HG03039 (cell line): Measurements from ENCODE around the gene SLC25A18.
"Not testable (repeated sequence)": the region's sequence is repeated elsewhere in the genome, so short reads cannot be mapped to it uniquely, and the experiment has no call there.

Experiments used
- ATAC-seq: cut with Tn5 transposase; IDR thresholded peaks from one replicate; pipeline ENCODE4 v1.9.1; 2021; ENCODE audit warnings: mild to moderate bottlenecking, moderate library complexity; ENCODE audit not compliant: unreplicated experiment

SLC25A18 gene

DNA sequence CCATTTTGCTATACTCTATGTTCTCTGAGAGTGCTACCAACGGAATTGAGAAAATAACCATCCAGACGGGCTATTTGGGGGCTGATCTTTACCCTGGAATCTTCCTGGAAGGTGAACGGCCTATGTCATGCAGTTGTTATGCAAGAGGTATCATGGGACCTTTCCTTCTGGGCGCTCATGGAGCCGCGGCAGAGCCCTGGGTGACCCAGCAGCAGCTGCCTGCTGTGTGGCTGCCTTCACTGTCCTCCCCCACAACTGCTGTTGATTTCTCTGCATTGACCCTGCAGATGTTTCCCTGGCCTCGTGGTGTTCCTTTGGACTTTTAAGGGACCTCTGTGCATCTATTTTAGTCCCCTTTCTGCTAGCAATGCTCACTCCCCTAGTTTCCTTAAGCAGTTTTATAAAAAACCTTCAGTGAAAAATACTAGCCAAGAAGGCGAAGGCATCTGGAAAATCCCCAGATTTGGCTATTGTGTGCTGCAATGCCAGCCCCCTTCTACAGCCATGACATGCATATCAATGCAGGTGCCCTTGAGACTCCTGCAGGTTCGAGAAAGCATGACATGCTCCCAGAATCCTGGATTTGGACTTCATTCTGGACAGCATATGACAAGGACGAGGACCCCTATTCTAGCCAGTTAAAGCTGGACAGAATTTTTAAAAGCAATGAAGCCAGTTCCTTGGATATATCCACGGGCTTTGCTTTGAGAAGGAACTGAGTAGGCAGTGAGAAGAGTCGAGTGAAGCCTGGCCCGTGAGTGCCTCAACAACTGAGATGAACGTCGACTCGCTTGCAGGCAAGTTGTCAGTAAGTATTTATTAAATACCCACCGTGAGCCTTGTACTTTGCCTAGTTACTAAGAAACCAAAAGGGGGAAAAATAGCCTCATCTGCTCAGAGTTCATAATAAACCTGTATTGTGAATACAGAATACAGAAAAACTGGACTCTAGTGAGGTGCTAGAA, at the start of gene SLC25A18:
TSS of gene SLC25A18 (plus strand) at position 593 of the 965 bp plus-strand sequence. CDS start 16,447 bp downstream, outside the sequence.
- ATAC-seq, result no peak

DNA sequence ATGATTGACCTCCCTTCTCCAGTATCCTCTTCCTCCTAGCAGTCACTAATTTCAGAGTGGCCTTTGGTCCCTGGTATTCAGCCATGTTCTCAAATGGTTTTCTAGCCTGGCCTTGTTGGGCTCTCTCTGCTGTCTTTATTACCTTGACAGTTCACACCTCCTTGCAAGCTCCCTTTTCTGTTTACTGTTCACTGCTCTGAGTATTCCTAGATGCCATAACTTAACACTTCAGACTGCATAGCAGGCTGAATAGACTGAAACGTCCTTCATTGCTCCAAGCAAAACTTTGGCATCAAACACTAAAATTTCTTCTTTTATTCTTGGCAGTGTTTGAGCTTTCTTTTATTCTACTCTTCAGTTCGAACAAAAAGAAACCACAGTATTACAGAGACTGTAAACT, 49.7 kb upstream of the SLC25A18 start:
- no peak for ATAC-seq

- no peak for ATAC-seq
These were observed 49.2 kb upstream of the SLC25A18 start for GRCh38 chr22:17514084-17514483.

GRCh38 chr22:17518406-17518805, 44.9 kb upstream of the SLC25A18 start:
- no peak for ATAC-seq

DNA sequence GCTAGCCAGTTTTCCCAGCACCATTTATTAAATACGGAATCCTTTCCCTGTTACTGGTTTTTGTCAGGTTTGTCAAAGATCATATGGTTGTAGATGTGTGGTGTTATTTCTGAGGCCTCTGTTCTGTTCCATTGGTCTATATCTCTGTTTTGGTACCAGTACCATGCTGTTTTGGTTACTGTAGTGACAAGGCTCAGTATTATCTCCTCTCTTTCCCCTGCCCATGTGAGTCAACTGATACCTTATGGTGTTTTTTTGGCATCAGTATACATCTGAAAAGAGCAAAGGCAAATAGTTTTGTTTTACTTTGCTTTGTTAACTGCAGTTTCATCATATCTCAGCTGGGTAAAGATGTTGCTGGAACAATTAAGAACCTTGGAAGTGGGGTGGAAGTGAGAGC, 41.3 kb upstream of the SLC25A18 start:
- not testable (repeated sequence) for ATAC-seq

GRCh38 chr22:17523925-17524324, 39.4 kb upstream of the SLC25A18 start:
- no peak for ATAC-seq

- ATAC-seq, result no peak
These were observed 27.0 kb upstream of the SLC25A18 start for GRCh38 chr22:17536269-17536668.

- ATAC-seq, result no peak
These were observed 26.1 kb upstream of the SLC25A18 start for GRCh38 chr22:17537155-17537554.

DNA sequence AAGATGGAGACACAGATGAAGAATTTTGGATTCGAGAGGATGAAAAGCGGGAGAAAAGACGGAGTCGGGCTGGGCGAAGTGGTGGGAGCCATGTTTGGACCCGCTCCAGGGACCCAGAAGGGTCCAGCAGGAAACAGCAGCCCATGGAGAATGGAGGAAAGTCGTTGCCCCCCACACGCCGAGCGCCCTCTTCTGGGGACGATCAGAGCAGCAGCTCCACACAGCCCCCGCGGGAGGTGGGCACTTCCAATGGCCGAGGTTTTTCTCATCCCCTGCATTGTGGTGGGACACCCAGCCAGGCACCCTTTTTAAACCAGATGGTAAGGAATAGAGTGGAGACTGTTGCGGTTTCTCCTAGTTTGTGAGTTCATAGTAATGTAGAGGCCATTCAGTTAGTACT, 22.8 kb upstream of the SLC25A18 start:
- no peak for ATAC-seq

- ATAC-seq, result no peak
These were observed 21.8 kb upstream of the SLC25A18 start for GRCh38 chr22:17541476-17541875.

DNA sequence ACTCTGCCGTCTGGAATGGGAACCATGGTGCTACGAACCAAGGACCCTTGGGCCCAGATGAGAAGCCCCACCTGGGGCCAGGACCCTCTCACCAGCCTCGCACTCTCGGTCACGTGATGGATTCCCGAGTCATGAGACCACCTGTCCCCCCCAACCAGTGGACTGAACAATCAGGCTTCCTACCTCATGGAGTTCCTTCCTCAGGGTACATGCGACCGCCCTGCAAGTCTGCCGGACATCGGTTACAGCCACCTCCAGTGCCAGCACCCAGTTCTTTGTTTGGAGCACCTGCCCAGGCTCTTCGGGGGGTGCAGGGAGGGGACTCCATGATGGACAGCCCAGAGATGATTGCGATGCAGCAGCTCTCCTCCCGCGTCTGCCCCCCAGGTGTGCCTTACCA, 20.8 kb upstream of the SLC25A18 start:
- no peak for ATAC-seq

GRCh38 chr22:17548010-17548755, 15.1 kb upstream of the SLC25A18 start:
- ATAC-seq, result no peak

GRCh38 chr22:17548756-17549035, 14.6 kb upstream of the SLC25A18 start:
- ATAC-seq, result no peak

GRCh38 chr22:17549183-17549582, 14.1 kb upstream of the SLC25A18 start:
- no peak for ATAC-seq

DNA sequence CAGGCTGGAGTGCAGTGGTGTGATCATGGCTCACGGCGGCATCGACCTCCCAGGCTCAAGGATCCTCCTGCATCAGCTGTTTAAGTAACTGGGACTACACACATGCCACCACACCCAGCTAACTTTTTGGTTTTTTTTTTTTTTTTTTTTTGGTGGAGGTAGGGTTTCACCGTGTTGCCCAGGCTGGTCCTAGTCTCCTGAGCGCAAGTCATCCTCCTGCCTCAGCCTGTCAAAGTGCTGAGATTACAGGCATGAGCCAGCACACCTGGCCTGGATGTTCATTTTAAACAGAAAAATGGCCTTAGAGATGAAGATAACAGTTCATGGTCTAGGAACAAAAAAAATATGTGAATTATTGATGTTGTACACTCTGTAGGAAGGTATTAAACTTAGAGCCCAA, 13.6 kb upstream of the SLC25A18 start:
- no peak for ATAC-seq

GRCh38 chr22:17552737-17553136, 10.6 kb upstream of the SLC25A18 start:
- no peak for ATAC-seq

- no peak for ATAC-seq
These were observed 8.5 kb upstream of the SLC25A18 start for GRCh38 chr22:17554814-17555213.

- ATAC-seq, result no peak
These were observed 4.1 kb upstream of the SLC25A18 start for GRCh38 chr22:17559188-17559587.

DNA sequence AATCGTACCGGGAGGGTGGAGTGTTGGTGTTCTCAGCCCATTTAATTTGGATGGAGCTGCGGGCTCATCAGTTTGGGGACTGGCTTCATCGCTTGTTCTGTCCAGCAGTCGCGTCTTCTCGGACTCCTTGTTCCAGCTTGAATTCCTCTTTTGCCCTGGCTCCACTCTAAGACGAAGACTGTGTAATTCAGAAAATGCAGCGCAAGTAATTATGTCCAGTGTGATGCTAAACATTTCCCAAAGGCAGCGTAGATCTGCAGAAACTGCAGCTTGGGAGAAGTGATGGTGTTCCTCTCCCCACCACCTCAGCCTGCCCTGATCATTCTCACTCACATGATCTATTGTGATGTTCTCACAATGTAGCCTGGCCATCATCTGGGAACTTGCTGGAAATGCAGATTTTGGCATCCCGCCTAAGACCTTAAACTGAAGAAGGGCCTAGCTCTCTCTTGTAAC, 666 bp downstream of the SLC25A18 start:
- no peak for ATAC-seq

GRCh38 chr22:17566016-17566687, 2.9 kb downstream of the SLC25A18 start:
- not testable (repeated sequence) for ATAC-seq

GRCh38 chr22:17566776-17567175, 3.5 kb downstream of the SLC25A18 start:
- ATAC-seq, result no peak
